WTC11 (cell line): ENCODE data around the gene RILP. TPM values are rescaled to one million over a fixed set of nuclear protein-coding genes. Genes with fewer than 3 reads are reported as not detected.

Experiments
- ATAC-seq: fragments of 200-7000 bp; cut with Tn5 transposase; 2 replicates; pipeline ENCODE4 v1.10.0; 2021; ENCODE audit warnings: mild to moderate bottlenecking, moderate library complexity
- CTCF ChIA-PET: fragments of 300-600 bp; sonication (Branson Sonifier 250); formaldehyde crosslinking; loops from one replicate; lab custom pipeline; 2021; ENCODE audit warnings: antibody characterized with exemption; lab: Charles Lee
- POLR2A ChIA-PET: fragments of 350-600 bp; sonication (Branson Sonifier 250); formaldehyde crosslinking; loops from one replicate; lab custom pipeline; 2021; ENCODE audit warnings: antibody characterized with exemption; lab: Charles Lee
- DNase-seq: peaks from one replicate; pipeline ENCODE4 v3.0.0; 2021; ENCODE audit warnings: low spot score
- H3K27ac Mint-ChIP-seq: 2 replicates; pipeline ENCODE4 v1.8.0; 2021; ENCODE audit warnings: mixed read lengths
- H3K27me3 Mint-ChIP-seq: 2 replicates; pipeline ENCODE4 v1.8.0; 2021; ENCODE audit warnings: low read depth, mild to moderate bottlenecking, moderate library complexity, mixed read lengths
- H3K36me3 Mint-ChIP-seq: 2 replicates; pipeline ENCODE4 v1.8.0; 2021; ENCODE audit warnings: mixed read lengths
- H3K4me1 Mint-ChIP-seq: 2 replicates; pipeline ENCODE4 v1.8.0; 2022; ENCODE audit warnings: mixed read lengths
- H3K4me3 Mint-ChIP-seq: 2 replicates; pipeline ENCODE4 v1.8.0; 2021; ENCODE audit warnings: mild to moderate bottlenecking, moderate library complexity, mixed read lengths
- H3K9me3 Mint-ChIP-seq: 2 replicates; pipeline ENCODE4 v1.8.0; 2021; ENCODE audit warnings: mixed read lengths
- HMGA2 ChIP-seq: fragments of 250-450 bp; sonication (Bioruptor Pico); IDR thresholded peaks from 2 replicates; pipeline ENCODE4 v1.4.0; 2021; ENCODE audit warnings: mild to moderate bottlenecking, moderate library complexity
- JAZF1 ChIP-seq: fragments of 250-450 bp; sonication (Bioruptor Pico); IDR thresholded peaks from 2 replicates; pipeline ENCODE4 v1.9.0; 2021; ENCODE audit warnings: moderate library complexity, mild to moderate bottlenecking, inconsistent platforms
- JUN ChIP-seq: sonication (generic); formaldehyde crosslinking; IDR thresholded peaks from 2 replicates; pipeline ENCODE4 v1.8.0; 2023; ENCODE audit warnings: mild to moderate bottlenecking, missing genetic modification reagents
- NFATC4 ChIP-seq: fragments of 250-450 bp; sonication (Bioruptor Pico); IDR thresholded peaks from 2 replicates; pipeline ENCODE4 v1.9.0; 2021; ENCODE audit warnings: mild to moderate bottlenecking
- NFE2L1 ChIP-seq: sonication (generic); formaldehyde crosslinking; IDR thresholded peaks from 2 replicates; pipeline ENCODE4 v1.8.1; 2023; ENCODE audit warnings: missing genetic modification reagents
- NR1H2 ChIP-seq: sonication (generic); formaldehyde crosslinking; IDR thresholded peaks from 2 replicates; pipeline ENCODE4 v1.9.0; 2021; ENCODE audit warnings: mild to moderate bottlenecking, moderate library complexity, missing genetic modification reagents
- NR3C1 ChIP-seq: sonication (generic); formaldehyde crosslinking; conservative IDR thresholded peaks from 2 replicates; pipeline ENCODE4 v1.8.1; 2023; ENCODE audit warnings: low read depth, mild to moderate bottlenecking, missing genetic modification reagents
- OVOL2 ChIP-seq: fragments of 250-450 bp; sonication (Bioruptor Pico); IDR thresholded peaks from 2 replicates; pipeline ENCODE4 v1.9.0; 2021; ENCODE audit warnings: mild to moderate bottlenecking, borderline replicate concordance
- RELA ChIP-seq: sonication (generic); formaldehyde crosslinking; IDR thresholded peaks from 2 replicates; pipeline ENCODE4 v1.8.1; 2022; ENCODE audit warnings: missing genetic modification reagents, mild to moderate bottlenecking, borderline replicate concordance
- SMAD3 ChIP-seq: sonication (generic); formaldehyde crosslinking; IDR thresholded peaks from 2 replicates; pipeline ENCODE4 v1.8.0; 2022; ENCODE audit warnings: missing genetic modification reagents, mild to moderate bottlenecking, borderline replicate concordance
- SMAD4 ChIP-seq: sonication (generic); formaldehyde crosslinking; IDR thresholded peaks from 2 replicates; pipeline ENCODE4 v1.8.0; 2022; ENCODE audit warnings: mild to moderate bottlenecking, missing genetic modification reagents
- SOX15 ChIP-seq: fragments of 250-450 bp; sonication (Bioruptor Pico); IDR thresholded peaks from 2 replicates; pipeline ENCODE4 v1.9.0; 2021; ENCODE audit warnings: mild to moderate bottlenecking
- TP53 ChIP-seq: sonication (generic); formaldehyde crosslinking; IDR thresholded peaks from 2 replicates; pipeline ENCODE4 v1.8.1; 2023; ENCODE audit warnings: mild to moderate bottlenecking, missing genetic modification reagents
- ZBTB21 ChIP-seq: sonication (generic); formaldehyde crosslinking; IDR thresholded peaks from 2 replicates; pipeline ENCODE4 v1.8.1; 2023; ENCODE audit warnings: mild to moderate bottlenecking, missing genetic modification reagents, borderline replicate concordance
- ZBTB43 ChIP-seq: sonication (generic); formaldehyde crosslinking; IDR thresholded peaks from 2 replicates; pipeline ENCODE4 v1.8.1; 2023; ENCODE audit warnings: mild to moderate bottlenecking, missing genetic modification reagents
- ZNF121 ChIP-seq: sonication (generic); formaldehyde crosslinking; IDR thresholded peaks from 2 replicates; pipeline ENCODE4 v1.8.0; 2023; ENCODE audit warnings: missing genetic modification reagents
- ZNF423 ChIP-seq: fragments of 250-450 bp; sonication (Bioruptor Pico); IDR thresholded peaks from 2 replicates; pipeline ENCODE4 v2.1.2; 2022; ENCODE audit warnings: mild to moderate bottlenecking, moderate library complexity
- ZNF671 ChIP-seq: fragments of 250-450 bp; sonication (Bioruptor Pico); IDR thresholded peaks from 2 replicates; pipeline ENCODE4 v1.8.0; 2021; ENCODE audit warnings: mild to moderate bottlenecking
- total RNA-seq: library from RNA; stranded (reverse); gene quantifications from 3 replicates; pipeline ENCODE4 v1.2.3, GENCODE V29; 2021
- TF ChIP-seq, protein P1 (sequence below): sonication (generic); formaldehyde crosslinking; IDR thresholded peaks from 2 replicates; pipeline ENCODE4 v1.8.1; 2022; ENCODE audit warnings: mild to moderate bottlenecking, moderate library complexity, missing genetic modification reagents
- TF ChIP-seq, protein P2 (sequence below): sonication (generic); formaldehyde crosslinking; IDR thresholded peaks from 2 replicates; pipeline ENCODE4 v1.8.1; 2023; ENCODE audit warnings: mild to moderate bottlenecking, missing genetic modification reagents, moderate library complexity
- TF ChIP-seq, protein P3 (sequence below): sonication (generic); formaldehyde crosslinking; IDR thresholded peaks from 2 replicates; pipeline ENCODE4 v1.8.0; 2022; ENCODE audit warnings: mild to moderate bottlenecking, missing genetic modification reagents
- TF ChIP-seq, protein P4 (sequence below): sonication (generic); formaldehyde crosslinking; IDR thresholded peaks from 2 replicates; pipeline ENCODE4 v1.8.1; 2023; ENCODE audit warnings: mild to moderate bottlenecking, moderate library complexity, missing genetic modification reagents
- TF ChIP-seq, protein P5 (sequence below): sonication (generic); formaldehyde crosslinking; IDR thresholded peaks from 2 replicates; pipeline ENCODE4 v1.8.1; 2023; ENCODE audit warnings: mild to moderate bottlenecking, missing genetic modification reagents
- TF ChIP-seq, protein P6 (sequence below): sonication (generic); formaldehyde crosslinking; IDR thresholded peaks from 2 replicates; pipeline ENCODE4 v1.8.0; 2023; ENCODE audit warnings: missing genetic modification reagents

Gene RILP
- total RNA-seq, 1 experiment from 2014 or later: 11.7 TPM

- peaks cover 18% of the 10 kb centered on the region for H3K9me3 Mint-ChIP-seq
- no peaks in the 10 kb centered on the region for H3K4me1 Mint-ChIP-seq
- no peak overlapping the region for H3K27ac Mint-ChIP-seq
- ATAC-seq: no peak
- H3K36me3 Mint-ChIP-seq: peaks cover 10% of the 10 kb centered on the region
- peaks cover 6% of the 10 kb centered on the region for H3K27me3 Mint-ChIP-seq
- no peak for DNase-seq
- TF ChIP-seq ZNF423 (CRISPR knock-in tag) (no peak), JUN (CRISPR knock-in tag) (no peak), HMGA2 (CRISPR knock-in tag) (no peak), SOX15 (CRISPR knock-in tag) (no peak), ZNF121 (CRISPR knock-in tag) (no peak)
- TF ChIP-seq, protein P1, sequence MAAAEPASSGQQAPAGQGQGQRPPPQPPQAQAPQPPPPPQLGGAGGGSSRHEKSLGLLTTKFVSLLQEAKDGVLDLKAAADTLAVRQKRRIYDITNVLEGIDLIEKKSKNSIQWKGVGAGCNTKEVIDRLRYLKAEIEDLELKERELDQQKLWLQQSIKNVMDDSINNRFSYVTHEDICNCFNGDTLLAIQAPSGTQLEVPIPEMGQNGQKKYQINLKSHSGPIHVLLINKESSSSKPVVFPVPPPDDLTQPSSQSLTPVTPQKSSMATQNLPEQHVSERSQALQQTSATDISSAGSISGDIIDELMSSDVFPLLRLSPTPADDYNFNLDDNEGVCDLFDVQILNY: no peak
- TF ChIP-seq, protein P2, sequence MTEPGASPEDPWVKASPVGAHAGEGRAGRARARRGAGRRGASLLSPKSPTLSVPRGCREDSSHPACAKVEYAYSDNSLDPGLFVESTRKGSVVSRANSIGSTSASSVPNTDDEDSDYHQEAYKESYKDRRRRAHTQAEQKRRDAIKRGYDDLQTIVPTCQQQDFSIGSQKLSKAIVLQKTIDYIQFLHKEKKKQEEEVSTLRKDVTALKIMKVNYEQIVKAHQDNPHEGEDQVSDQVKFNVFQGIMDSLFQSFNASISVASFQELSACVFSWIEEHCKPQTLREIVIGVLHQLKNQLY (CRISPR knock-in tag): no peak
- POLR2A ChIA-PET: no interaction called here
- CTCF ChIA-PET: no interaction called here
- H3K4me3 Mint-ChIP-seq: no peak overlapping the region
Measured at GRCh38 chr17:1695365-1695764, 45.7 kb upstream of the RILP start.

DNA sequence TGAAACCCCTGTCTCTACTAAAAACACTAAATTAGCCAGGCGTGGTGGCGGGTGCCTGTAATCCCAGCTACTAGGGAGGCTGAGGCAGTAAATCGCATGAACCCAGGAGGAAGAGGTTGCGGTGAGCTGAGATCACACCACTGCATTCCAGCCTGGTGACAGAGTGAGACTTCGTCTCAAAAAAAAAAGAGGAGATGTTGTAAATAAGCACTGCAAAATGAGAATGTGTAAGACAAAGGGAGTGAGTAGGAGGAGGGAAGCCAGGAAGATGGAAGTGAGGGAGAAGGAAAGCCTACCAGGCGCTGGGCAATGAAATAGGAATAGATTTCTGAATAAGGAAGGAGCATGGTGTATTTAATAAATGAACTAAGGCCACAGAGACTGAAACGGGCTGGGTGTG, 43.7 kb upstream of the RILP start:
- DNase-seq: no peak
- CTCF ChIA-PET: no interaction called here

More for the DNA sequence above, 43.7 kb upstream of the RILP start:
- Mint-ChIP-seq H3K4me3 (no peak overlapping the region), H3K27me3 (peaks cover 6% of the 10 kb centered on the region), H3K36me3 (peaks cover 13% of the 10 kb centered on the region), H3K27ac (no peak overlapping the region), H3K9me3 (peaks cover 18% of the 10 kb centered on the region), H3K4me1 (no peaks in the 10 kb centered on the region)
- POLR2A ChIA-PET: no interaction called here
- TF ChIP-seq ZBTB21 (CRISPR knock-in tag) (no peak), NR1H2 (CRISPR knock-in tag) (no peak), NFE2L1 (CRISPR knock-in tag) (no peak), SMAD3 (CRISPR knock-in tag) (no peak), OVOL2 (CRISPR knock-in tag) (no peak), TP53 (CRISPR knock-in tag) (no peak), ZNF423 (CRISPR knock-in tag) (no peak), JAZF1 (CRISPR knock-in tag) (no peak), SMAD4 (CRISPR knock-in tag) (no peak), ZBTB43 (CRISPR knock-in tag) (no peak), NFATC4 (CRISPR knock-in tag) (no peak), RELA (CRISPR knock-in tag) (no peak), NR3C1 (CRISPR knock-in tag) (no peak), ZNF671 (CRISPR knock-in tag) (no peak)
- TF ChIP-seq, protein P3, sequence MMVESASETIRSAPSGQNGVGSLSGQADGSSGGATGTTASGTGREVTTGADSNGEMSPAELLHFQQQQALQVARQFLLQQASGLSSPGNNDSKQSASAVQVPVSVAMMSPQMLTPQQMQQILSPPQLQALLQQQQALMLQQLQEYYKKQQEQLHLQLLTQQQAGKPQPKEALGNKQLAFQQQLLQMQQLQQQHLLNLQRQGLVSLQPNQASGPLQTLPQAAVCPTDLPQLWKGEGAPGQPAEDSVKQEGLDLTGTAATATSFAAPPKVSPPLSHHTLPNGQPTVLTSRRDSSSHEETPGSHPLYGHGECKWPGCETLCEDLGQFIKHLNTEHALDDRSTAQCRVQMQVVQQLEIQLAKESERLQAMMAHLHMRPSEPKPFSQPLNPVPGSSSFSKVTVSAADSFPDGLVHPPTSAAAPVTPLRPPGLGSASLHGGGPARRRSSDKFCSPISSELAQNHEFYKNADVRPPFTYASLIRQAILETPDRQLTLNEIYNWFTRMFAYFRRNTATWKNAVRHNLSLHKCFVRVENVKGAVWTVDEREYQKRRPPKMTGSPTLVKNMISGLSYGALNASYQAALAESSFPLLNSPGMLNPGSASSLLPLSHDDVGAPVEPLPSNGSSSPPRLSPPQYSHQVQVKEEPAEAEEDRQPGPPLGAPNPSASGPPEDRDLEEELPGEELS: no peak
- TF ChIP-seq, protein P1: no peak
- TF ChIP-seq, protein P4, sequence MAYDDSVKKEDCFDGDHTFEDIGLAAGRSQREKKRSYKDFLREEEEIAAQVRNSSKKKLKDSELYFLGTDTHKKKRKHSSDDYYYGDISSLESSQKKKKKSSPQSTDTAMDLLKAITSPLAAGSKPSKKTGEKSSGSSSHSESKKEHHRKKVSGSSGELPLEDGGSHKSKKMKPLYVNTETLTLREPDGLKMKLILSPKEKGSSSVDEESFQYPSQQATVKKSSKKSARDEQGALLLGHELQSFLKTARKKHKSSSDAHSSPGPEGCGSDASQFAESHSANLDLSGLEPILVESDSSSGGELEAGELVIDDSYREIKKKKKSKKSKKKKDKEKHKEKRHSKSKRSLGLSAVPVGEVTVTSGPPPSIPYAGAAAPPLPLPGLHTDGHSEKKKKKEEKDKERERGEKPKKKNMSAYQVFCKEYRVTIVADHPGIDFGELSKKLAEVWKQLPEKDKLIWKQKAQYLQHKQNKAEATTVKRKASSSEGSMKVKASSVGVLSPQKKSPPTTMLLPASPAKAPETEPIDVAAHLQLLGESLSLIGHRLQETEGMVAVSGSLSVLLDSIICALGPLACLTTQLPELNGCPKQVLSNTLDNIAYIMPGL (CRISPR knock-in tag): no peak
- TF ChIP-seq, protein P5, sequence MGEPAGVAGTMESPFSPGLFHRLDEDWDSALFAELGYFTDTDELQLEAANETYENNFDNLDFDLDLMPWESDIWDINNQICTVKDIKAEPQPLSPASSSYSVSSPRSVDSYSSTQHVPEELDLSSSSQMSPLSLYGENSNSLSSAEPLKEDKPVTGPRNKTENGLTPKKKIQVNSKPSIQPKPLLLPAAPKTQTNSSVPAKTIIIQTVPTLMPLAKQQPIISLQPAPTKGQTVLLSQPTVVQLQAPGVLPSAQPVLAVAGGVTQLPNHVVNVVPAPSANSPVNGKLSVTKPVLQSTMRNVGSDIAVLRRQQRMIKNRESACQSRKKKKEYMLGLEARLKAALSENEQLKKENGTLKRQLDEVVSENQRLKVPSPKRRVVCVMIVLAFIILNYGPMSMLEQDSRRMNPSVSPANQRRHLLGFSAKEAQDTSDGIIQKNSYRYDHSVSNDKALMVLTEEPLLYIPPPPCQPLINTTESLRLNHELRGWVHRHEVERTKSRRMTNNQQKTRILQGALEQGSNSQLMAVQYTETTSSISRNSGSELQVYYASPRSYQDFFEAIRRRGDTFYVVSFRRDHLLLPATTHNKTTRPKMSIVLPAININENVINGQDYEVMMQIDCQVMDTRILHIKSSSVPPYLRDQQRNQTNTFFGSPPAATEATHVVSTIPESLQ (CRISPR knock-in tag): no peak
- TF ChIP-seq, protein P6, sequence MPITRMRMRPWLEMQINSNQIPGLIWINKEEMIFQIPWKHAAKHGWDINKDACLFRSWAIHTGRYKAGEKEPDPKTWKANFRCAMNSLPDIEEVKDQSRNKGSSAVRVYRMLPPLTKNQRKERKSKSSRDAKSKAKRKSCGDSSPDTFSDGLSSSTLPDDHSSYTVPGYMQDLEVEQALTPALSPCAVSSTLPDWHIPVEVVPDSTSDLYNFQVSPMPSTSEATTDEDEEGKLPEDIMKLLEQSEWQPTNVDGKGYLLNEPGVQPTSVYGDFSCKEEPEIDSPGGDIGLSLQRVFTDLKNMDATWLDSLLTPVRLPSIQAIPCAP (CRISPR knock-in tag): no peak
- no peak for ATAC-seq
